Heart left ventricle (tissue), 16 donors: ENCODE results near the gene IL6R. TPM values are rescaled to one million over a fixed set of nuclear protein-coding genes. Genes with fewer than 3 reads are reported as not detected.
A peak's percentile ranks its signal among the peaks of the same experiment; 100 is the strongest.

Source experiments
- ATAC-seq, 4 donors: fragments of 200-7000 bp; cut with Tn5 transposase; one replicate each; pipeline ENCODE4 v1.9.1; 2020 to 2022; ENCODE audit warnings: moderate library complexity in 4 of 4, mild to moderate bottlenecking in 3 of 4, moderate number of reproducible peaks in 1 of 4
- DNase-seq, 5 donors: peaks; one replicate each; pipeline ENCODE4 v3.0.0-alpha.2; 2020
- H3K27ac ChIP-seq, 12 donors: fragments of 200-600 bp; sonication (generic) in 4 of 12; one replicate each; pipeline versions ENCODE4 v1.5.0 to v1.8.0; 2016 to 2022; ENCODE audit warnings: mild to moderate bottlenecking in 2 of 12
- H3K27me3 ChIP-seq, 9 donors: fragments of 200-600 bp; sonication (generic) in 2 of 9; one replicate each; pipeline versions ENCODE4 v1.5.1 to v1.8.0; 2016 to 2022; ENCODE audit warnings: mild to moderate bottlenecking in 3 of 9
- H3K36me3 ChIP-seq, 9 donors: fragments of 200-600 bp; sonication (generic) in 2 of 9; one replicate each; pipeline versions ENCODE4 v1.5.0 to v1.8.0; 2018 to 2022; ENCODE audit warnings: mild to moderate bottlenecking in 2 of 9
- H3K4me1 ChIP-seq, 12 donors: fragments of 200-600 bp; sonication (generic) in 4 of 12; one replicate each; pipeline versions ENCODE4 v1.5.0 to v1.8.0; 2016 to 2022; ENCODE audit warnings: mild to moderate bottlenecking in 3 of 12
- H3K4me3 ChIP-seq, 12 donors: fragments of 200-600 bp; sonication (generic) in 4 of 12; one replicate each; pipeline versions ENCODE4 v1.5.0 to v1.8.0; 2017 to 2022; ENCODE audit warnings: mild to moderate bottlenecking in 9 of 12, moderate library complexity in 4 of 12
- H3K9me3 ChIP-seq, 12 donors: fragments of 200-600 bp; sonication (generic) in 4 of 12; one replicate each; pipeline versions ENCODE4 v1.5.0 to v1.8.0; 2016 to 2022; ENCODE audit warnings: mild to moderate bottlenecking in 1 of 12
- POLR2A ChIP-seq, 2 donors: fragments of 450-650 bp; IDR thresholded peaks; one replicate each; pipeline ENCODE4 v1.6.1; 2017; ENCODE audit warnings: antibody characterized with exemption in 2 of 2, mild to moderate bottlenecking in 2 of 2, moderate library complexity in 2 of 2
- WGBS, 4 donors: extraction: QIAGEN DNeasy Blood & Tissue Kit in 2 of 4; methylation state at CpG; one replicate each; pipeline versions ENCODE4 v1.1.5 to v1.1.7; 2013 to 2018; 5-methylcytosine and 5-hydroxymethylcytosine counted together
- intact Hi-C, 10 donors: fragments of 100-400 bp; cut with DNase I; formaldehyde crosslinking; loops; one replicate each; pipeline versions ENCODE4 v1.11.1 to v1.14.2; 2022
- polyA plus RNA-seq, 2 donors: library from polyadenylated mRNA; stranded (reverse); fragments of 200-250 nt; gene quantifications; one replicate each; pipeline ENCODE4 v1.2.3, GENCODE V29; 2013
- total RNA-seq, 9 donors: library from RNA; depleted of rRNA in 2 of 9; stranded (reverse); fragments of >200 nt in 2 of 9; fragmentation: NEBNext Ultra II Directional in 3 of 9; extraction: Animal tissue kit (Norgen Biotek cat#: 25700) in 3 of 9; gene quantifications; one replicate each; pipeline versions ENCODE4 v1.1.0 to v1.2.4, GENCODE V29; 2016 to 2023
- TF ChIP-seq, protein P1 (sequence below), 12 donors: fragments of 200-600 bp; sonication (generic) in 4 of 12; IDR thresholded peaks; one replicate each; pipeline versions ENCODE4 v1.5.0 to v1.8.0; 2018 to 2022; ENCODE audit warnings: antibody characterized with exemption in 12 of 12, mild to moderate bottlenecking in 5 of 12
- donor health status: ischemic (EF 13 %, LVEDD 7.1; RV severe dilation, severe dysfunction).
- donor health status: healthy with polysubstance abuse.
- donor health status: DM: no; HTN: yes; CAD: no.
- donor health status: DM: no; HTN: no; CAD: no.
- donor health status: ischemic (EF 25% LVEDD 6.9; RV normal size, moderate dysfunction).
- donor health status: ischemic (EF 25% LVEDD 5.7; RV mildly dilated, moderate dysfunction).
- donor health status: healthy.
- donor health status: DM: yes; HTN: yes; CAD: no.
- donor health status: ischemic (EF 35%, LVEDD 5.7; RV mildly dilated, moderate dysfunction).
- donor health status: nonischemic (EF 11% LVEDD 7.7; RV severe dilation, severe dysfunction).
- donor health status: DM: yes; HTN: yes; CAD: no.
- donor health status: PGD.
- donor health status: ischemic (EF 29% LVEDD 5.4; RV normal size, mild dysfunction).
- donor health status: nonischemic (EF 23%, LVEDD 6.1; RV moderate dilation, normal function).

IL6R gene
- total and polyA plus RNA-seq, 11 donors = 3.4 to 26.6 (median 10.6) TPM

DNA sequence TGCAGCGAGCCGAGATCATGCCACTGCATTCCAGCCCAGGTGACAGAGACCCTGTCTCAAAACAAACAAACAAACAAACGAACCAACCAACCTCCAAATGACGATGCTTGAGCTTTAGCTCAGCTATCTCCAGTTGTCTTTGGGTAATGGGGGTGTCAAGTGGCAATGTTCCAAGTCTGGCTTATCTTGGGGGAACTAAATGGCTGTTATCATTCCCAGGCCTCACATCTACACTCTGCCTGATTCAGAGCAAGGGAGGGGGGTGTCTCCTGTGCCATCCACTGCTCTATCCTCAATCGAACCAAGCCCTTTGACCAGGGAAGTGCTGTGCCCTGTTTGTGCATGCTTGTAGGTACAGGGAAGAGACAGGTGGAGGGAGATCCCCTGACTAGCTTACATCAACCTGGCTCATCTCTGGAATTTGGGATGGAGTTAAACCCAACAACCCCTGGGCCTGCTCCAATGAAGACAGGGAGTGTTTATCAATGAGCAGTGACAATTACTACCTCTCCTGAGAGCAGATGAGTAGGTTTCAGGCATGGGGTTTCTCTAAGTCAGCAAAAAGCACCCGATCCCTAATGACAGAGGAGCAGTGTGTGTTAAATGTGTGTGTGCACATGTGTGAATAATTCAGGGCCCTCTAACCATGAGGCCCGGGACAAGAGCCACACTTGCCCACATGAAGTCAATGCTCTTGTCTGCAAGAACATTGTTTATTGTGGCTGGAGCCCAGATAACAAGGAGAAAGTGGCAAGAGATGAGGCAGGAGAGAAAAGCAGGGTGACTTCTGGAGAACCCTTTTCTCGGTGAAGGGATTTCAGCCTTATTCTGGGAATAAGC lies 20.3 kb upstream of the IL6R start:
- ATAC-seq = no peak
- Histone ChIP-seq H3K27ac (peak overlapping the region in 3 of 12 donors; percentile 20 to 70 (median 27)), H3K27me3 (no peaks in the 10 kb centered on the region), H3K4me1 (peaks cover 0 to 18% (median 0%) of the 10 kb centered on the region in 12 donors), H3K9me3 (no peaks in the 10 kb centered on the region), H3K4me3 (no peak overlapping the region), H3K36me3 (no peaks in the 10 kb centered on the region)
- WGBS, 4 donors = 73 to 80% (median 76%) methylated on average over 8 of the region's 8 CpGs
- TF ChIP-seq POLR2A (IDR thresholded peaks at IDR 0.05) = no peak
- TF ChIP-seq, protein P1, sequence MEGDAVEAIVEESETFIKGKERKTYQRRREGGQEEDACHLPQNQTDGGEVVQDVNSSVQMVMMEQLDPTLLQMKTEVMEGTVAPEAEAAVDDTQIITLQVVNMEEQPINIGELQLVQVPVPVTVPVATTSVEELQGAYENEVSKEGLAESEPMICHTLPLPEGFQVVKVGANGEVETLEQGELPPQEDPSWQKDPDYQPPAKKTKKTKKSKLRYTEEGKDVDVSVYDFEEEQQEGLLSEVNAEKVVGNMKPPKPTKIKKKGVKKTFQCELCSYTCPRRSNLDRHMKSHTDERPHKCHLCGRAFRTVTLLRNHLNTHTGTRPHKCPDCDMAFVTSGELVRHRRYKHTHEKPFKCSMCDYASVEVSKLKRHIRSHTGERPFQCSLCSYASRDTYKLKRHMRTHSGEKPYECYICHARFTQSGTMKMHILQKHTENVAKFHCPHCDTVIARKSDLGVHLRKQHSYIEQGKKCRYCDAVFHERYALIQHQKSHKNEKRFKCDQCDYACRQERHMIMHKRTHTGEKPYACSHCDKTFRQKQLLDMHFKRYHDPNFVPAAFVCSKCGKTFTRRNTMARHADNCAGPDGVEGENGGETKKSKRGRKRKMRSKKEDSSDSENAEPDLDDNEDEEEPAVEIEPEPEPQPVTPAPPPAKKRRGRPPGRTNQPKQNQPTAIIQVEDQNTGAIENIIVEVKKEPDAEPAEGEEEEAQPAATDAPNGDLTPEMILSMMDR (IDR thresholded peaks at IDR 0.05) = no peak
- DNase-seq = no peak
- intact Hi-C loops = no loop called here

DNA sequence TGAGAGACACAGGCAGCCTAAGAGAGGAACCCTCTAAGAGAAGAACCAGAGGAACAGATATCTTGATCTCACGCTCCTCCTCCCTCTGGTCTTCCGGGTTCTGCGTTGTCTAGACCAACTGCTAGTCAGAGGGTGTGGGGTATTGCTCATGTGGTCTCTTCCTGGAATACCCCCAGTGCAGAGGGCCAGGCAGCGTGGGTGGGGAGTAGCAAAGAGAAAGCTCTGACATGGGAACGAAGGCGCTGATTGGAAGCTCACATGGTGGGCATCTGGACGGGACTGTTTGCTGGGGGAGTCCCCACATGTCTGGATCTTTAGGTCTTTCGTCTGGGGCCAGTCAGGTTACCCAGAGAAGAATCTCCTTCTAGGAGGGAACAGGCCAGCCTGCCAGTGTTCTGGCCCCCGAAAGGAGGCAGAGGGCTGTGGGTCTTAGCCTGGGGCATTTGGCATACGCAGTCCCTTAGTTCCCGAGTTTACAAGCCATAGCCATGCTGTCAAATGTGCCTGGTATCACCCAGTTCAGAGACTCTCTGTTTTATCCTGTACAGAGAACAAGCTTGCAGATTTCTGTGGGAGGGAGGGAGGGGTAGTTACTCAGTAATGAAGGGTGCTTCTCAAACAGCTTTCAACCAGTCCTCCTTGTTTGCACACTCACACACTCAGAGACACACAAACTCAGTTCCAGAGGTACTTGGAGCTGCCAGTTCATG lies 18.3 kb upstream of the IL6R start:
- no peaks in the 10 kb centered on the region for H3K9me3 ChIP-seq
- ATAC-seq (peak in 3 of 4 donors; percentile 18 to 53 (median 42)), DNase-seq (no peak)
- no peaks in the 10 kb centered on the region for H3K36me3 ChIP-seq
- H3K4me3 ChIP-seq = peak overlapping the region in 1 of 12 donors; percentile 1
- H3K27me3 ChIP-seq = no peaks in the 10 kb centered on the region
- intact Hi-C loops = no loop called here
- 74 to 81% (median 79%) methylated on average over 11 of the region's 11 CpGs for WGBS, 4 donors
- peak overlapping the region in 1 of 12 donors; percentile 70 for H3K27ac ChIP-seq
- peaks cover 0 to 18% (median 0%) of the 10 kb centered on the region in 12 donors for H3K4me1 ChIP-seq
- no peak for TF ChIP-seq POLR2A (IDR thresholded peaks at IDR 0.05)
- TF ChIP-seq, protein P1 (IDR thresholded peaks at IDR 0.05) = no peak

DNA sequence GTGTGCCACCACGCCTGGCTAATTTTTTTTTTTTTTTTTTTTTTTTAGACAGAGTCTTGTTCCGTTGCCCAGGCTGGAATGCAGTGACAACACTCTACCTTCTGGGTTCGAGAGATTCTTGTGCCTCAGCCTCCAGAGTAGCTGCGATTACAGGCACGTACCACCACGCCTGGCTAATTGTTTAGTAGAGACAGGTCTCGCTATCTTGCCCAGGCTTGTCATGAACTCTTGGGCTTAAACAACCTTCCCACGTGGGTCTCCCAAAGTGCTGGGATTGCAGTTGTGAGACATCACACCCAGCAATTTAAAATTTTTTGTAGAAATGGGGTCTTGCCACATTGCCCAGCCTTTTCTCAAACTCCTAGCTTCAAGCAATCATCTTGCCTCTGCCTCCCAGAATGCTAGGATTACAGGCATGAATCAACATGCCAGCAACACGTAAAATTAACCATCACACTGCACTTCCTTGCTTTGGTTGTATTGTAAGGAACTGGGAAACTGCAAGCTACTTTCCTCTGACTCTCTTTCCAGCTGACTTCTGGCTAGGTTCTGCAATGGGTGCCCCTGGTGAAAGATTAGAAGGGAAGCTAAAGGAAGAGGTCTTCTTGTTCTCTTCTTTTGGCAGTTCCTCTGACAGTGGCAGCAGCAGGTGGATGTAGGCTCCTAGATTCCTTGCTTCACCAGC lies 13.9 kb upstream of the IL6R start:
- Histone ChIP-seq H3K36me3 (no peaks in the 10 kb centered on the region), H3K9me3 (peaks cover 0 to 9% (median 0%) of the 10 kb centered on the region in 12 donors), H3K27ac (no peak overlapping the region), H3K27me3 (no peaks in the 10 kb centered on the region), H3K4me3 (no peak overlapping the region), H3K4me1 (peaks cover 0 to 6% (median 0%) of the 10 kb centered on the region in 12 donors)
- WGBS, 4 donors = 79 to 86% (median 82%) methylated on average over 9 of the region's 9 CpGs
- intact Hi-C loops = no loop called here
- TF ChIP-seq, protein P1 (IDR thresholded peaks at IDR 0.05) = no peak
- TF ChIP-seq POLR2A (IDR thresholded peaks at IDR 0.05) = no peak
- DNase-seq = no peak
- no peak for ATAC-seq
